HEK293 (cell line): ENCODE measurements around the gene ADGRD1.

Source experiments
- HOXA7 ChIP-seq: sonication (generic); formaldehyde crosslinking; IDR thresholded peaks from 2 replicates; pipeline ENCODE4 v1.8.1; 2022; ENCODE audit warnings: missing genetic modification reagents, borderline replicate concordance
- KLF9 ChIP-seq: fragments of 450-650 bp; formaldehyde crosslinking; IDR thresholded peaks from 2 replicates; pipeline ENCODE4 v1.5.1; 2016; ENCODE audit warnings: missing biosample characterization, missing genetic modification characterization, low read depth
- MEIS1 ChIP-seq: sonication (generic); formaldehyde crosslinking; IDR thresholded peaks from 2 replicates; pipeline ENCODE4 v1.8.1; 2022; ENCODE audit warnings: missing genetic modification reagents, mild to moderate bottlenecking, borderline replicate concordance
- SALL2 ChIP-seq: fragments of 450-650 bp; formaldehyde crosslinking; IDR thresholded peaks from 2 replicates; pipeline ENCODE4 v1.5.0; 2017; ENCODE audit warnings: missing biosample characterization, mild to moderate bottlenecking, missing genetic modification characterization, borderline replicate concordance
- ZBTB21 ChIP-seq: fragments of 450-650 bp; formaldehyde crosslinking; IDR thresholded peaks from 2 replicates; pipeline ENCODE4 v1.5.1; 2017; ENCODE audit warnings: missing biosample characterization, missing genetic modification characterization
- ZNF23 ChIP-seq: fragments of 450-650 bp; formaldehyde crosslinking; IDR thresholded peaks from 2 replicates; pipeline ENCODE4 v1.5.1; 2016; ENCODE audit warnings: missing biosample characterization, missing genetic modification characterization, borderline replicate concordance
- ZNF266 ChIP-seq: fragments of 450-650 bp; formaldehyde crosslinking; IDR thresholded peaks from 2 replicates; pipeline ENCODE4 v1.5.1; 2016; ENCODE audit warnings: missing biosample characterization, missing genetic modification characterization, low read depth
- ZNF302 ChIP-seq: fragments of 450-650 bp; formaldehyde crosslinking; IDR thresholded peaks from 2 replicates; pipeline ENCODE4 v1.5.1; 2016; ENCODE audit warnings: missing biosample characterization, missing genetic modification characterization, low read depth
- ZNF311 ChIP-seq: fragments of 450-650 bp; formaldehyde crosslinking; IDR thresholded peaks from 2 replicates; pipeline ENCODE4 v1.5.1; 2017; ENCODE audit warnings: missing biosample characterization, missing genetic modification characterization, borderline replicate concordance
- ZNF335 ChIP-seq: fragments of 450-650 bp; formaldehyde crosslinking; conservative IDR thresholded peaks from 2 replicates; pipeline ENCODE4 v1.5.1; 2016; ENCODE audit warnings: missing biosample characterization, missing genetic modification characterization
- ZNF660 ChIP-seq: fragments of 450-650 bp; IDR thresholded peaks from 2 replicates; pipeline ENCODE4 v1.5.1; 2018; ENCODE audit warnings: missing biosample characterization, mild to moderate bottlenecking, missing genetic modification characterization
- TF ChIP-seq, protein P1 (sequence below): fragments of 450-650 bp; formaldehyde crosslinking; IDR thresholded peaks from 2 replicates; pipeline ENCODE4 v1.5.1; 2016; ENCODE audit warnings: missing biosample characterization, missing genetic modification characterization
- TF ChIP-seq, protein P2 (sequence below): fragments of 450-650 bp; formaldehyde crosslinking; IDR thresholded peaks from 2 replicates; pipeline ENCODE4 v1.5.1; 2016; ENCODE audit warnings: missing biosample characterization, missing genetic modification characterization, low read depth

DNA sequence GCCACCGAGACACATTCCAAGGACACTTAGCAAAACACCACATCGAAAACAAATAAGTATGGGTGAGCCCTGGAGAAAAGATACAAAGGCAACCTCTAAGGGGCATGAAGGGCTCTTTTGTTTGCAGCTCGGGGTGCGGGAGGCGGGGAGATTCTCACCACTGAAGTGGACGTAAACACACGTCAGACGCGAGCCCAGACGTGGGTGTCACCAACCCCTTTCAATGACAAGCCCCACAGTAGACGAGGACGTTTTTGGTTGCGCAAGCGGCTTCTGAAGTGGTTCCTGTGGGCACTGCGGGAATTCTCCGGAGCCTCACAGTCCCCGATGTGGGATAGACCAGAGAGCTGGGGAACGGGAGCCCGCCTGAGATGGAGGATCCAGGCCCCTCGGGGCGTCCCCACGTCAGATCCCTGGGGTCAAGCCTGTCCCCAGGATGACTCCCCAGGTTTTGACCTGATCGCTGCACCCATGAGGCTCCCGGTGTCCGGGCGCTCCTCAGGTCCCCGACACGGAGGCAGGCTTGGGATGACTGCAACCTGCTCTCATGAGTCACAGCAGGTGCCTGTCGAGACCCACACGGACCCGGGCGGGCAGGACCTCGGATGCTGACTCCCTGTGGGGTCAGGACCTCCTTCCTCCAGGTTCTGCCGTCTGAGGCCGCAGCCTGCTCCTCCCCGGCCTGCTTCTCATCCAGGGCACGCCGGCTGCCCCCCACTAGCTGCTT, 20.3 kb upstream of the ADGRD1 start:
- TF ChIP-seq KLF9: no peak
- TF ChIP-seq ZNF302 (tag by site-specific recombination): no peak
- TF ChIP-seq, protein P1, sequence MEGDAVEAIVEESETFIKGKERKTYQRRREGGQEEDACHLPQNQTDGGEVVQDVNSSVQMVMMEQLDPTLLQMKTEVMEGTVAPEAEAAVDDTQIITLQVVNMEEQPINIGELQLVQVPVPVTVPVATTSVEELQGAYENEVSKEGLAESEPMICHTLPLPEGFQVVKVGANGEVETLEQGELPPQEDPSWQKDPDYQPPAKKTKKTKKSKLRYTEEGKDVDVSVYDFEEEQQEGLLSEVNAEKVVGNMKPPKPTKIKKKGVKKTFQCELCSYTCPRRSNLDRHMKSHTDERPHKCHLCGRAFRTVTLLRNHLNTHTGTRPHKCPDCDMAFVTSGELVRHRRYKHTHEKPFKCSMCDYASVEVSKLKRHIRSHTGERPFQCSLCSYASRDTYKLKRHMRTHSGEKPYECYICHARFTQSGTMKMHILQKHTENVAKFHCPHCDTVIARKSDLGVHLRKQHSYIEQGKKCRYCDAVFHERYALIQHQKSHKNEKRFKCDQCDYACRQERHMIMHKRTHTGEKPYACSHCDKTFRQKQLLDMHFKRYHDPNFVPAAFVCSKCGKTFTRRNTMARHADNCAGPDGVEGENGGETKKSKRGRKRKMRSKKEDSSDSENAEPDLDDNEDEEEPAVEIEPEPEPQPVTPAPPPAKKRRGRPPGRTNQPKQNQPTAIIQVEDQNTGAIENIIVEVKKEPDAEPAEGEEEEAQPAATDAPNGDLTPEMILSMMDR: no peak
- TF ChIP-seq ZNF266 (tag by site-specific recombination): no peak
- TF ChIP-seq SALL2 (tag by site-specific recombination): no peak
- no peak for TF ChIP-seq ZBTB21
- TF ChIP-seq, protein P2, sequence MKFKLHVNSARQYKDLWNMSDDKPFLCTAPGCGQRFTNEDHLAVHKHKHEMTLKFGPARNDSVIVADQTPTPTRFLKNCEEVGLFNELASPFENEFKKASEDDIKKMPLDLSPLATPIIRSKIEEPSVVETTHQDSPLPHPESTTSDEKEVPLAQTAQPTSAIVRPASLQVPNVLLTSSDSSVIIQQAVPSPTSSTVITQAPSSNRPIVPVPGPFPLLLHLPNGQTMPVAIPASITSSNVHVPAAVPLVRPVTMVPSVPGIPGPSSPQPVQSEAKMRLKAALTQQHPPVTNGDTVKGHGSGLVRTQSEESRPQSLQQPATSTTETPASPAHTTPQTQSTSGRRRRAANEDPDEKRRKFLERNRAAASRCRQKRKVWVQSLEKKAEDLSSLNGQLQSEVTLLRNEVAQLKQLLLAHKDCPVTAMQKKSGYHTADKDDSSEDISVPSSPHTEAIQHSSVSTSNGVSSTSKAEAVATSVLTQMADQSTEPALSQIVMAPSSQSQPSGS (tag by site-specific recombination): no peak
- no peak for TF ChIP-seq ZNF311
- TF ChIP-seq ZNF660 (tag by site-specific recombination): no peak
- TF ChIP-seq HOXA7: no peak
- no peak for TF ChIP-seq ZNF335 (tag by site-specific recombination)
- no peak for TF ChIP-seq ZNF23
- TF ChIP-seq MEIS1 (CRISPR knock-in tag): no peak
